Stromal cell of bone marrow (primary cell): Measurements from ENCODE around the gene FTO.

Source experiments
- DNase-seq: peaks from one replicate; pipeline ENCODE4 v3.0.0-alpha.2; 2012; ENCODE audit warnings: low read depth

FTO gene

GRCh38 chr16:53782148-53782547 is 78.2 kb downstream of the FTO start:
- no peak for DNase-seq

- DNase-seq: no peak
These were observed 80.3 kb downstream of the FTO start for GRCh38 chr16:53784291-53784690.

- no peak for DNase-seq
These were observed 81.1 kb downstream of the FTO start for GRCh38 chr16:53785044-53785443.

- no peak for DNase-seq
These were observed 82.0 kb downstream of the FTO start for GRCh38 chr16:53785916-53786315.

GRCh38 chr16:53787423-53787822 is 83.5 kb downstream of the FTO start:
- DNase-seq: no peak

GRCh38 chr16:53789137-53789536 is 85.2 kb downstream of the FTO start:
- peak; percentile 82 for DNase-seq

- no peak for DNase-seq
These were observed 88.4 kb downstream of the FTO start for GRCh38 chr16:53792161-53792951.

- no peak for DNase-seq
These were observed 99.5 kb downstream of the FTO start for GRCh38 chr16:53803451-53803850.

GRCh38 chr16:53803998-53804397 is 100.0 kb downstream of the FTO start:
- no peak for DNase-seq

- no peak for DNase-seq
These were observed 100.5 kb downstream of the FTO start for GRCh38 chr16:53804467-53804866.

GRCh38 chr16:53805113-53805512 is 101.2 kb downstream of the FTO start:
- no peak for DNase-seq

- DNase-seq: no peak
These were observed 101.8 kb downstream of the FTO start for GRCh38 chr16:53805752-53806151.

GRCh38 chr16:53809088-53809932 is 105.4 kb downstream of the FTO start:
- DNase-seq: peak; percentile 57

- no peak for DNase-seq
These were observed 109.0 kb downstream of the FTO start for GRCh38 chr16:53812914-53813313.

- no peak for DNase-seq
These were observed 110.8 kb downstream of the FTO start for GRCh38 chr16:53814801-53815200.

GRCh38 chr16:53816211-53816836 is 112.4 kb downstream of the FTO start:
- no peak for DNase-seq

GRCh38 chr16:53817117-53817755 is 113.3 kb downstream of the FTO start:
- peak; percentile 79 for DNase-seq

GRCh38 chr16:53817812-53818550 is 114.0 kb downstream of the FTO start:
- DNase-seq: no peak

- DNase-seq: no peak
These were observed 117.5 kb downstream of the FTO start for GRCh38 chr16:53821487-53821886.

GRCh38 chr16:53821957-53822625 is 118.1 kb downstream of the FTO start:
- DNase-seq: peak; percentile 53

GRCh38 chr16:53822936-53823529 is 119.1 kb downstream of the FTO start:
- DNase-seq: no peak
